Activated CD4-positive, alpha-beta memory T cell treated with anti-CD3 and anti-CD28 coated beads for 36 hours (primary cell): ENCODE measurements around the gene MYH9. TPM values are rescaled to one million over a fixed set of nuclear protein-coding genes. Genes with fewer than 3 reads are reported as not detected.

Source experiments
- CTCF ChIA-PET: fragments of 350-600 bp; sonication (Branson Sonifier 250); formaldehyde crosslinking; loops from one replicate; lab custom pipeline; 2021; ENCODE audit warnings: antibody characterized with exemption, inconsistent platforms; lab: Charles Lee
- POLR2A ChIA-PET: fragments of 350-600 bp; sonication (Branson Sonifier 250); formaldehyde crosslinking; loops from one replicate; lab custom pipeline; 2021; ENCODE audit warnings: antibody characterized with exemption; lab: Charles Lee
- DNase-seq: peaks from one replicate; pipeline ENCODE4 v3.0.0-alpha.2; 2020
- H3K27ac Mint-ChIP-seq: one replicate; pipeline ENCODE4 v1.8.0; 2021; ENCODE audit warnings: mixed read lengths
- H3K27me3 Mint-ChIP-seq: one replicate; pipeline ENCODE4 v1.8.0; 2021; ENCODE audit warnings: mixed read lengths
- H3K36me3 Mint-ChIP-seq: one replicate; pipeline ENCODE4 v1.8.0; 2021; ENCODE audit warnings: mixed read lengths
- H3K4me1 Mint-ChIP-seq: one replicate; pipeline ENCODE4 v1.8.0; 2021; ENCODE audit warnings: low read depth, mixed read lengths
- H3K4me3 Mint-ChIP-seq: one replicate; pipeline ENCODE4 v1.8.0; 2021; ENCODE audit warnings: mild to moderate bottlenecking, mixed read lengths
- H3K9me3 Mint-ChIP-seq: one replicate; pipeline ENCODE4 v1.8.0; 2021; ENCODE audit warnings: mixed read lengths
- intact Hi-C: fragments of 100-400 bp; cut with micrococcal nuclease; formaldehyde crosslinking; loops from one replicate; pipeline ENCODE4 v1.15.1; 2023
- total RNA-seq, 2 experiments: library from RNA; stranded (reverse); gene quantifications; one replicate each; pipeline ENCODE4 v1.2.3, GENCODE V29; 2021

Gene MYH9
- total RNA-seq, 2 experiments from 2014 or later: 712 to 720 TPM

- ChIA-PET POLR2A (interaction anchor here (1.1 to 3.8 kb wide), 7 partner anchors 10 to 165 kb away, joined by 3 to 34 read pairs (median 5); no protein-coding TSS in a partner anchor), CTCF (interaction anchor here (0.8 to 3.5 kb wide), 6 partner anchors 9 to 41 kb away, joined by 3 to 21 read pairs (median 6); no protein-coding TSS in a partner anchor)
- no peak for DNase-seq
- peaks cover 64% of the 10 kb centered on the region for H3K36me3 Mint-ChIP-seq
- H3K27me3 Mint-ChIP-seq: no peaks in the 10 kb centered on the region
- H3K27ac Mint-ChIP-seq: peak overlapping the region; percentile 89
- H3K4me1 Mint-ChIP-seq: peaks cover 93% of the 10 kb centered on the region
- no peaks in the 10 kb centered on the region for H3K9me3 Mint-ChIP-seq
- H3K4me3 Mint-ChIP-seq: peak overlapping the region; percentile 5
- intact Hi-C loops: no loop called here
Observed at GRCh38 chr22:36343070-36343719, 44.6 kb downstream of the MYH9 start.

- H3K27ac Mint-ChIP-seq: peak overlapping the region; percentile 89
- H3K9me3 Mint-ChIP-seq: no peaks in the 10 kb centered on the region
- H3K4me3 Mint-ChIP-seq: no peak overlapping the region
- ChIA-PET POLR2A (interaction anchor here (1.5 to 3.8 kb wide), 2 partner anchors 8 to 23 kb away, joined by 3 to 34 read pairs; no protein-coding TSS in a partner anchor), CTCF (no interaction called here)
- H3K36me3 Mint-ChIP-seq: peaks cover 65% of the 10 kb centered on the region
- peaks cover 97% of the 10 kb centered on the region for H3K4me1 Mint-ChIP-seq
- no peak for DNase-seq
- intact Hi-C loops: no loop called here
- H3K27me3 Mint-ChIP-seq: no peaks in the 10 kb centered on the region
Observed at GRCh38 chr22:36341640-36342041, 46.1 kb downstream of the MYH9 start.

DNA sequence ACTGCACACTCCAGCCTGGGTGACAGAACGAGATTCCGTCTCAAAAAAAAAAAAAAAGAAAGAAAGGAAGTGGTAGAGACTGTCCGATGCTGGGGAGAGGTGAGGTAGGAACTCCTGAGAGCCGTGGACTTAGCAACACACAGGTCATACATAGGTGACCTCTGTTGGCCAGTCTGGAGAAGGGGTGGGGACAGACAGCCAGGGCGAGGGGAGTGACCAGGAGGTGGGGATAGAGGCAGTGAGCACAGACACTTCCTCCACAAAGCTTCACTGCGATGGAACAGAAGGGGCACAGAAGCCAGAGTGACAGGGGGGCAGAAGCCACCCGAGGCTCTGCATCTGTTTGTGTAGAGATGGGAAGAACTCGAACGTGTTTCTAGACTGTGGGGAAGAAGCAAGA lies 47.1 kb downstream of the MYH9 start:
- ChIA-PET POLR2A (interaction anchor here (1.2 kb wide), 1 partner anchor 48 kb away, joined by 3 read pairs; the partner anchor contains the start of gene MYH9), CTCF (interaction anchor here (1.1 to 2.1 kb wide), 3 partner anchors 9 to 130 kb away, joined by 3 to 6 read pairs (median 6); no protein-coding TSS in a partner anchor)
- H3K4me3 Mint-ChIP-seq: no peak overlapping the region
- no peaks in the 10 kb centered on the region for H3K9me3 Mint-ChIP-seq
- H3K27ac Mint-ChIP-seq: peak overlapping the region; percentile 89
- peaks cover 97% of the 10 kb centered on the region for H3K4me1 Mint-ChIP-seq
- H3K36me3 Mint-ChIP-seq: peaks cover 73% of the 10 kb centered on the region
- DNase-seq: no peak
- intact Hi-C loops: no loop called here
- no peaks in the 10 kb centered on the region for H3K27me3 Mint-ChIP-seq

- peak; percentile 67 for DNase-seq
- Mint-ChIP-seq H3K9me3 (no peaks in the 10 kb centered on the region), H3K4me3 (peak overlapping the region; percentile 9), H3K27ac (peak overlapping the region; percentile 89), H3K36me3 (peaks cover 79% of the 10 kb centered on the region), H3K27me3 (no peaks in the 10 kb centered on the region), H3K4me1 (peaks cover 97% of the 10 kb centered on the region)
- ChIA-PET POLR2A (interaction anchor here (0.5 to 2.1 kb wide), 12 partner anchors 8 to 131 kb away, joined by 3 to 9 read pairs (median 4); partner anchors contain the start of gene MYH9), CTCF (interaction anchor here (0.7 to 2.1 kb wide), 14 partner anchors 8 to 147 kb away, joined by 3 to 8 read pairs (median 4); no protein-coding TSS in a partner anchor)
- intact Hi-C loops: loop anchor here (1.0 kb wide), 1 partner anchor 8 kb away; no protein-coding TSS in a partner anchor
Observed at GRCh38 chr22:36339171-36340065, 48.3 kb downstream of the MYH9 start.

DNA sequence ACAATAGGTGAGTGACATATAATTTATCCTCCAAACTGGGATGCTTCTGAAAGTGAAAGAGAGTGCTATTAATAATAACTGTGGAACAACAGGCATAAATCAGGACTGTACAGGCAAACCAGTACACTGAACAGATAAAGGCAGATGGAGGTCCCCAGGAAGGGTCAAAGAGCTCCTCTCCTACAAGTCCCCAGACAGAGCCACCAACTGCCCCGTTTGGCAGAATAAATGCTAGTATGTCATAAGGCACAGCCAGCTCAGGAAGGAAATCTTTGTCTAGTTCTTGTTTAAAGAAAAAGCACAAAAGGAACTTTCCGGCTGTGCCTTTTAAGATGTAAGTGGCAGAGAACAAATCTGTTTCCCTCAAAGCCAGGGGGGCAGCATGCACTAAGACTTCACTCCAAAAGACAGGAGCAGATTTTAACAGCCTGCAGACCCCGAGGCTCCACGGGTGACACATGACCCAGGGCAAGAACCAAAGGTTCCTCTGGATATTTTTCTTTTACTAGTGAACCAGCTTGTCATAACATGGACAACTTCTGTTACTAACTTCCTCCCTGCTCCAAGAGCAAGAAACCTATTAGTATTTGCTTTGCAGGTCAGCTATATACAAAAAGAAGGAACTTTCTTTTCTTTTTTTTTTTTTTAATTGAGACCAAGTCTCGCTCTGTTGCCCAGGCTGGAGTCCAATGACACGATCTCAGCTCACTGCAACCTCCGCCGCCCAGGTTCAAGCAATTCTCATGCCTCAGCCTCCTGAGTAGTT lies 50.2 kb downstream of the MYH9 start:
- Mint-ChIP-seq H3K36me3 (peaks cover 84% of the 10 kb centered on the region), H3K27ac (peak overlapping the region; percentile 99), H3K4me1 (peaks cover 98% of the 10 kb centered on the region), H3K9me3 (no peaks in the 10 kb centered on the region), H3K27me3 (no peaks in the 10 kb centered on the region), H3K4me3 (no peak overlapping the region)
- DNase-seq: no peak
- POLR2A ChIA-PET: interaction anchor here (1.0 kb wide), 1 partner anchor 27 kb away, joined by 4 read pairs; no protein-coding TSS in a partner anchor
- CTCF ChIA-PET: interaction anchor here (1.0 kb wide), 1 partner anchor 41 kb away, joined by 3 read pairs; no protein-coding TSS in a partner anchor
- intact Hi-C loops: no loop called here

- Mint-ChIP-seq H3K4me3 (peak overlapping the region; percentile 75), H3K27me3 (no peaks in the 10 kb centered on the region), H3K4me1 (peaks cover 97% of the 10 kb centered on the region), H3K27ac (peak overlapping the region; percentile 99), H3K36me3 (peaks cover 83% of the 10 kb centered on the region), H3K9me3 (no peaks in the 10 kb centered on the region)
- ChIA-PET POLR2A (interaction anchor here (1.0 kb wide), 1 partner anchor 28 kb away, joined by 4 read pairs; no protein-coding TSS in a partner anchor), CTCF (interaction anchor here (1.0 to 5.5 kb wide), 2 partner anchors 35 to 42 kb away, joined by 3 to 28 read pairs; no protein-coding TSS in a partner anchor)
- intact Hi-C loops: no loop called here
- DNase-seq: no peak
Observed at GRCh38 chr22:36336246-36337182, 51.3 kb downstream of the MYH9 start.

DNA sequence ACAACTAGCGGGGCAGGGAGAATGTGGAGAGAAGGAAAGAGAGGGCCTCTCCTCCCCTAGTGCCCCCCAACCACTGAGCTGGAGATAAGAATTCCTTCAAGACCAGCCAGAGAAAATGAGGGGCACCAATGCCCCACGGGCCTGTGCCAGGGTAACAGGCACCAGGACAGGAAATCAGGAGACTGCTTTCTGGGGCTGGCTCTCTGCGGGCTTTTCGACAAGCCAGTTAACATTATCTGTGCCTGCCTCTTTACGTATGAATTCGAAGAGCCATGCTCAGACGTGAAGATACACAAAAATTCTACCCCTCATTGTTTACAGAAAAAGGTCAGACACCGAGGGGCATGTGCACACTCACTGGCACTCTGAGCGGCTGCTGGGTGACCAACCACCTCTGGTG lies 52.1 kb downstream of the MYH9 start:
- H3K9me3 Mint-ChIP-seq: no peaks in the 10 kb centered on the region
- ChIA-PET POLR2A (interaction anchor here (1.1 to 5.2 kb wide), 3 partner anchors 8 to 41 kb away, joined by 4 to 34 read pairs (median 13); no protein-coding TSS in a partner anchor), CTCF (interaction anchor here (1.0 to 5.5 kb wide), 3 partner anchors 34 to 135 kb away, joined by 3 to 28 read pairs (median 4); no protein-coding TSS in a partner anchor)
- H3K4me3 Mint-ChIP-seq: peak overlapping the region; percentile 75
- intact Hi-C loops: no loop called here
- DNase-seq: peak; percentile 37
- H3K27ac Mint-ChIP-seq: peak overlapping the region; percentile 99
- H3K36me3 Mint-ChIP-seq: peaks cover 83% of the 10 kb centered on the region
- peaks cover 97% of the 10 kb centered on the region for H3K4me1 Mint-ChIP-seq
- no peaks in the 10 kb centered on the region for H3K27me3 Mint-ChIP-seq

DNA sequence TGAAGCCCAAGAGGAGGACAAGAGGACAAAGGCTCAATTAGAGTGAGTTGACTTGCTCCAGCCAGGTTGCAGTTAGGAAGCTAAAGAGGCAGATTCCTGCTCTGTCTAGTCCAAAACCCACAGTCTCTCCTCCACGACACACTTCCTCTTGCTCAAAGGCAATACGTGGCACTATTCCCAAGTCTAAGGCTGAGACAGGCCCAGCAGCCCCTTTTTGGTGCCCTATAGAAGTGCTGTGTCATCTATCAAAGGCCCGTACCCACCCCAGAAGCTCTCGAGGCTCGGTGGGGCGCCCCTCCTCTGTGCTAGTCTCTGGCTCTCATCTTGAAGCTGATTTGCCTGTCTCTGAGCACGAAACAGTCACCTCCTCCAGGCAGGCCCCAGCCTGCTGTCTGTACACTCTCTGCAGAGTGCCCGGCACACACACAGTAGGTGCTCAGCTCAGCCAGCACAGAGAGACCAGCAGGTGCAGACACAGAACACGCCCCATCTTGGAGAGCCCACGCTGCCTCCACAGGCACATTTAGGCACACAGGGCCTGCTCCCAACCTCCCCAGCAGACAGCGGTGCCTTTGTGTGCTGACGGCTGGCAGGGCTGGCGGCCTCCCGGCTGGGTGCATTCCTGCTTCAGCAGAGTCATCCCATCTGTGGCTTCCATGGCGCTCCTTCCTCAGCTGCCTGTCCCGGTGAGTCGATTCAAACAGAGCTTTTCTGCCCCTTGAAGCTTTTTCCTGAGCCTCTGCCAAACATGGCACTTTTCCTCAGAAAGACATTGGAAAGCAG lies 52.8 kb downstream of the MYH9 start:
- H3K4me1 Mint-ChIP-seq: peaks cover 97% of the 10 kb centered on the region
- H3K36me3 Mint-ChIP-seq: peaks cover 87% of the 10 kb centered on the region
- peak; percentile 50 for DNase-seq
- intact Hi-C loops: loop anchor here (1.0 to 5.0 kb wide), 2 partner anchors 9 to 178 kb away; no protein-coding TSS in a partner anchor
- no peaks in the 10 kb centered on the region for H3K9me3 Mint-ChIP-seq
- peak overlapping the region; percentile 75 for H3K4me3 Mint-ChIP-seq
- CTCF ChIA-PET: interaction anchor here (0.8 to 5.5 kb wide), 9 partner anchors 9 to 136 kb away, joined by 3 to 34 read pairs (median 5); no protein-coding TSS in a partner anchor
- H3K27ac Mint-ChIP-seq: peak overlapping the region; percentile 99
- POLR2A ChIA-PET: interaction anchor here (1.1 to 5.2 kb wide), 5 partner anchors 9 to 44 kb away, joined by 3 to 34 read pairs (median 7); no protein-coding TSS in a partner anchor
- no peaks in the 10 kb centered on the region for H3K27me3 Mint-ChIP-seq

DNA sequence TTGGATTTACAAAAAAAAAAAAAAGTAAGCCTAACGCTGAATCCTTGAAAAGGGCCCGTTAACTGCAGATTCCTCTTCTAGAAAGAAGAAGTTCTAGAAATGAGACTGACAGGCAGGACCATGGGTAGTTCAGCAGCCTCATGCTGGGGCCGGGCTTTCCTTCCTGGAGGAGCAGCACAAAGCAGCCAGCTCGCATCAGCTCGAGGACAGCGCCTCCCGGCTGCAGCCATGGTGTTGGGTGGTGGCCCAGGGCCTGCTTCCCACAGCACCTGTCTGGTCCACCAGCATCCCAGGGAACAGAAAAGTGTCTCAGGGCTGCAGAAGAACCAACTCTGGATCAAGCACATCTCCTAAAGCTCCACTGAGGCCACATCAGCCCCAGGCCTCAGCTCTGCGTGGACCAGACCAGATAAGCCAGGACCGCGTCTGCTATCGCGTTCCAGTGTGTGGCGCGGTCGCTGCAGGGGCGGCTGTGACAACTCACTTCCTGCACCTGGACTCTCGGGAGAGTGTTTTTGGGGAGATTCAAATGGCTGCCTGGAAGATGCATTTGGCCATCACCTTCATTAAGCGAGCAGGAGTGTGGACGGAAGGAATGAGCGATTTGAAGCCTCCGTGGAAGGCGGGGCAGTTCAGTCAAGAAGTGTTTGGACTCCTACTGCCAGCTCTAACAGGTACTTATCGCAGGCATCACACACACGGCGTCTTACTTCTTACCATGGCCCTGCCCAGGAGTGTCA lies 53.5 kb downstream of the MYH9 start:
- intact Hi-C loops: loop anchor here (1.0 to 5.0 kb wide), 2 partner anchors 10 to 177 kb away; no protein-coding TSS in a partner anchor
- DNase-seq: peak; percentile 66
- peaks cover 87% of the 10 kb centered on the region for H3K36me3 Mint-ChIP-seq
- peak overlapping the region; percentile 75 for H3K4me3 Mint-ChIP-seq
- H3K4me1 Mint-ChIP-seq: peaks cover 98% of the 10 kb centered on the region
- POLR2A ChIA-PET: interaction anchor here (0.7 to 5.2 kb wide), 8 partner anchors 9 to 45 kb away, joined by 3 to 34 read pairs (median 8); no protein-coding TSS in a partner anchor
- no peaks in the 10 kb centered on the region for H3K9me3 Mint-ChIP-seq
- CTCF ChIA-PET: interaction anchor here (0.7 to 5.5 kb wide), 14 partner anchors 10 to 136 kb away, joined by 3 to 34 read pairs (median 6); no protein-coding TSS in a partner anchor
- H3K27ac Mint-ChIP-seq: peak overlapping the region; percentile 99
- H3K27me3 Mint-ChIP-seq: no peaks in the 10 kb centered on the region
